Thyroid gland (tissue), 4 donors: ENCODE results near the gene USP11. TPM values are rescaled to one million over a fixed set of nuclear protein-coding genes. Genes with fewer than 3 reads are reported as not detected.

ENCODE experiments used
- DNase-seq, 2 donors: peaks; one replicate each; pipeline ENCODE4 v3.0.0-alpha.2; 2019
- H3K27ac ChIP-seq, 3 donors: fragments of 200-600 bp; sonication (generic); 1 replicate in 2 of 3; 2 replicates in 1 of 3; pipeline ENCODE4 v1.5.1; 2016 to 2019; ENCODE audit warnings: mild to moderate bottlenecking in 1 of 3, moderate library complexity in 1 of 3
- H3K27me3 ChIP-seq: fragments of 200-600 bp; sonication (generic); one replicate; pipeline ENCODE4 v1.5.1; 2019
- H3K36me3 ChIP-seq, 2 donors: fragments of 200-600 bp; sonication (generic); one replicate each; pipeline ENCODE4 v1.5.1; 2016 to 2019
- H3K4me1 ChIP-seq, 2 donors: fragments of 200-600 bp; sonication (generic); one replicate each; pipeline ENCODE4 v1.5.1; 2017 to 2019
- H3K4me3 ChIP-seq, 3 donors: fragments of 200-600 bp; sonication (generic); replicated peaks in 1 of 3; 1 replicate in 2 of 3; 2 replicates in 1 of 3; pipeline ENCODE4 v1.5.1; 2016; ENCODE audit warnings: mild to moderate bottlenecking in 1 of 3
- H3K9me3 ChIP-seq: fragments of 200-600 bp; sonication (generic); one replicate; pipeline ENCODE4 v1.5.1; 2017
- CTCF ChIP-seq, 6 experiments: fragments of 200-600 bp in 3 of 6; fragments of 450-650 bp in 3 of 6; sonication (generic) in 3 of 6; IDR thresholded peaks; one replicate each; pipeline ENCODE4 v1.5.1; 2016 to 2019; ENCODE audit warnings: antibody characterized with exemption in 6 of 6, mild to moderate bottlenecking in 2 of 6, inconsistent platforms in 1 of 6, moderate library complexity in 1 of 6
- POLR2A ChIP-seq, 2 donors: fragments of 450-650 bp; IDR thresholded peaks; one replicate each; pipeline ENCODE4 v1.6.1; 2017; ENCODE audit warnings: antibody characterized with exemption in 2 of 2, mild to moderate bottlenecking in 2 of 2, moderate library complexity in 1 of 2
- WGBS, 2 donors: methylation state at CpG; one replicate each; pipeline ENCODE4 v1.1.5; 2017; 5-methylcytosine and 5-hydroxymethylcytosine counted together
- intact Hi-C: fragments of 100-400 bp; cut with DNase I; formaldehyde crosslinking; loops from one replicate; pipeline ENCODE4 v1.15.1; 2023
- total RNA-seq, 4 donors: library from RNA; depleted of rRNA; stranded (reverse); fragments of >200 nt; gene quantifications; one replicate each; pipeline ENCODE4 v1.2.3, GENCODE V29; 2016

Gene USP11
- total RNA-seq, 4 donors from 2014 or later = 61.9 to 128 (median 86.8) TPM

GRCh38 chrX:47241201-47242011 lies 8.6 kb downstream of the USP11 start:
- no peak overlapping the region for H3K27ac ChIP-seq
- DNase-seq = no peak
- no peak overlapping the region for H3K4me3 ChIP-seq
- no peaks in the 10 kb centered on the region for H3K4me1 ChIP-seq
- no peaks in the 10 kb centered on the region for H3K27me3 ChIP-seq
- no peaks in the 10 kb centered on the region for H3K9me3 ChIP-seq
- no peak for TF ChIP-seq POLR2A (IDR thresholded peaks at IDR 0.05)
- TF ChIP-seq CTCF (IDR thresholded peaks at IDR 0.05) = no peak
- H3K36me3 ChIP-seq = peaks cover 13 to 46% of the 10 kb centered on the region in 2 donors
- 95% methylated on average over 17 to 18 of the region's 18 CpGs for WGBS, 2 donors
- intact Hi-C loops = no loop called here

- H3K36me3 ChIP-seq = peaks cover 13 to 47% of the 10 kb centered on the region in 2 donors
- no peak overlapping the region for H3K4me3 ChIP-seq
- no peaks in the 10 kb centered on the region for H3K27me3 ChIP-seq
- H3K27ac ChIP-seq = no peak overlapping the region
- H3K9me3 ChIP-seq = no peaks in the 10 kb centered on the region
- WGBS, 2 donors = 92 to 100% methylated on average over 1 to 10 of the region's 10 CpGs
- TF ChIP-seq CTCF (IDR thresholded peaks at IDR 0.05) (no peak), POLR2A (IDR thresholded peaks at IDR 0.05) (no peak)
- DNase-seq = no peak
- intact Hi-C loops = no loop called here
- H3K4me1 ChIP-seq = no peaks in the 10 kb centered on the region
These were observed 9.5 kb downstream of the USP11 start for GRCh38 chrX:47242321-47242720.

- no peak overlapping the region for H3K4me3 ChIP-seq
- DNase-seq = no peak
- WGBS, 2 donors = 87 to 89% methylated on average over 8 to 11 of the region's 14 CpGs
- peaks cover 13 to 49% of the 10 kb centered on the region in 2 donors for H3K36me3 ChIP-seq
- no peaks in the 10 kb centered on the region for H3K9me3 ChIP-seq
- H3K27me3 ChIP-seq = no peaks in the 10 kb centered on the region
- no peaks in the 10 kb centered on the region for H3K4me1 ChIP-seq
- H3K27ac ChIP-seq = no peak overlapping the region
- no peak for TF ChIP-seq POLR2A (IDR thresholded peaks at IDR 0.05)
- TF ChIP-seq CTCF (IDR thresholded peaks at IDR 0.05) = no peak
- intact Hi-C loops = no loop called here
These were observed 10.5 kb downstream of the USP11 start for GRCh38 chrX:47243351-47243750.

GRCh38 chrX:47244676-47245075 lies 11.9 kb downstream of the USP11 start:
- Histone ChIP-seq H3K9me3 (no peaks in the 10 kb centered on the region), H3K4me1 (no peaks in the 10 kb centered on the region), H3K27ac (no peak overlapping the region), H3K36me3 (peaks cover 13 to 49% of the 10 kb centered on the region in 2 donors), H3K4me3 (no peak overlapping the region), H3K27me3 (no peaks in the 10 kb centered on the region)
- intact Hi-C loops = no loop called here
- no peak for DNase-seq
- WGBS, 2 donors = 94% methylated on average over 11 of the region's 16 CpGs; no CpG with 5 or more reads in 1 of the 2 donors
- TF ChIP-seq POLR2A (IDR thresholded peaks at IDR 0.05) = no peak
- TF ChIP-seq CTCF (IDR thresholded peaks at IDR 0.05) = no peak

GRCh38 chrX:47245156-47245555 lies 12.3 kb downstream of the USP11 start:
- H3K36me3 ChIP-seq = peaks cover 11 to 48% of the 10 kb centered on the region in 2 donors

More at GRCh38 chrX:47245156-47245555, 12.3 kb downstream of the USP11 start:
- H3K9me3 ChIP-seq = no peaks in the 10 kb centered on the region
- no peak overlapping the region for H3K4me3 ChIP-seq
- no peak for DNase-seq
- no peak for TF ChIP-seq POLR2A (IDR thresholded peaks at IDR 0.05)
- TF ChIP-seq CTCF (IDR thresholded peaks at IDR 0.05) = no peak
- H3K27ac ChIP-seq = no peak overlapping the region
- no peaks in the 10 kb centered on the region for H3K27me3 ChIP-seq
- intact Hi-C loops = no loop called here
- no peaks in the 10 kb centered on the region for H3K4me1 ChIP-seq
- 89 to 95% methylated on average over 7 to 8 of the region's 10 CpGs for WGBS, 2 donors
